HG03039 (cell line): ENCODE results near the gene ZNF761.

Experiments used
- ATAC-seq: cut with Tn5 transposase; IDR thresholded peaks from one replicate; pipeline ENCODE4 v1.9.1; 2021; ENCODE audit warnings: mild to moderate bottlenecking, moderate library complexity; ENCODE audit not compliant: unreplicated experiment

ZNF761 gene

DNA sequence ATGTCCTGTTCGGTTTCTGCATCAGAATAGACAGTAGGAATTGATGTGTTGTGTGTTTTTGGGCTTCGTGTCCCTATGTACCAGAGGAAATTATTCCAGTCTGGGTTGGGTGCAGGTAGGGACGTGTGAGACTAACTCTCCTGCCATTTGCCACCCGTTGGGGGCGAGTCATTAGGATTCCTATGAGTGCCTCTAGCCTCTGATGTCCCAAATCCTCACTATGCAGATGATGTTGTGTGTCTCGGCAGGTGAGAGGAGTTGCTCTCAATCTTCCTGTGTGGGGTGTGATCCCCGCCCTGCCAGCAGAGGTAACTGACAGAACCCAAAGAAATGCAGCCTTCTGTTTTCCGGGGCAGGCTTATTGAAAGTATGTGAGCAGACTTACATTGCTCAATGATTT, 74.9 kb downstream of the ZNF761 start:
- no peak for ATAC-seq
